Tibial nerve (tissue), 3 donors: ENCODE data around the gene PCGF5.

ENCODE experiments used
- POLR2A ChIP-seq, 2 donors: fragments of 450-650 bp; IDR thresholded peaks; one replicate each; pipeline ENCODE4 v1.6.1; 2017; ENCODE audit warnings: antibody characterized with exemption in 2 of 2, mild to moderate bottlenecking in 2 of 2, moderate library complexity in 2 of 2
- TF ChIP-seq, protein P1 (sequence below), 5 experiments: fragments of 200-600 bp in 3 of 5; fragments of 450-650 bp in 2 of 5; sonication (generic) in 3 of 5; IDR thresholded peaks; one replicate each; pipeline ENCODE4 v1.5.1; 2016 to 2019; ENCODE audit warnings: antibody characterized with exemption in 5 of 5, mild to moderate bottlenecking in 3 of 5, moderate library complexity in 2 of 5

DNA sequence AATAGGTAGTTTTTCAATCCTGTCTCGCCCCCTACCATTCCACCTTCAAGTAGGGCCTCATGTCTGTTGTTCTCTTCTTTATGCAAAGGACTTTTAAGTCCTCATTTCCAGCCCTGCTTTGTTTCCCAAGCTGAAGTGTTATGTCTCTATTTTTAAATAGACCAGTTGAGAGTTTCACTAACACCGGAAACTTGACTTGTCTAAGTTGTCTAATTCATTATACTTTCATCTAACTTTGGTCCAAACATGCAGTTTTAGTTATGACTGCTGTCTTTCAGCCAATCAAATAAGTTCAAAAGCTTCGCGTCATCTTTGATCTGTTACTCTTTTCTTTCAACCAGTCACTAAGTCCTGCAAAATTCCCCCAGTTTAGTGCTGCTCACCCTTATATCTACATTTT lies 32.8 kb downstream of the PCGF5 start:
- TF ChIP-seq, protein P1, sequence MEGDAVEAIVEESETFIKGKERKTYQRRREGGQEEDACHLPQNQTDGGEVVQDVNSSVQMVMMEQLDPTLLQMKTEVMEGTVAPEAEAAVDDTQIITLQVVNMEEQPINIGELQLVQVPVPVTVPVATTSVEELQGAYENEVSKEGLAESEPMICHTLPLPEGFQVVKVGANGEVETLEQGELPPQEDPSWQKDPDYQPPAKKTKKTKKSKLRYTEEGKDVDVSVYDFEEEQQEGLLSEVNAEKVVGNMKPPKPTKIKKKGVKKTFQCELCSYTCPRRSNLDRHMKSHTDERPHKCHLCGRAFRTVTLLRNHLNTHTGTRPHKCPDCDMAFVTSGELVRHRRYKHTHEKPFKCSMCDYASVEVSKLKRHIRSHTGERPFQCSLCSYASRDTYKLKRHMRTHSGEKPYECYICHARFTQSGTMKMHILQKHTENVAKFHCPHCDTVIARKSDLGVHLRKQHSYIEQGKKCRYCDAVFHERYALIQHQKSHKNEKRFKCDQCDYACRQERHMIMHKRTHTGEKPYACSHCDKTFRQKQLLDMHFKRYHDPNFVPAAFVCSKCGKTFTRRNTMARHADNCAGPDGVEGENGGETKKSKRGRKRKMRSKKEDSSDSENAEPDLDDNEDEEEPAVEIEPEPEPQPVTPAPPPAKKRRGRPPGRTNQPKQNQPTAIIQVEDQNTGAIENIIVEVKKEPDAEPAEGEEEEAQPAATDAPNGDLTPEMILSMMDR (IDR thresholded peaks at IDR 0.05) = no peak
- no peak for TF ChIP-seq POLR2A (IDR thresholded peaks at IDR 0.05)
